Measurements from ENCODE around the gene SERTAD1.

The SERTAD1 gene

GRCh38 chr19:40453151-40453735 lies 27.5 kb upstream of the SERTAD1 start:
- no peaks in the 10 kb centered on the region for H3K27me3 ChIP-seq (ENCODE audit: low read length)
- no peaks in the 10 kb centered on the region for H4K20me1 ChIP-seq (ENCODE audit: low read depth, low read length)
- H3K27ac ChIP-seq (ENCODE audit: low read depth, low read length), result no peak overlapping the region
- H3K4me2 ChIP-seq (ENCODE audit: low read depth, low read length, poor library complexity, severe bottlenecking), result no peak overlapping the region
- H3K9me3 ChIP-seq (ENCODE audit: insufficient read depth, low read length), result no peaks in the 10 kb centered on the region
- H3K9ac ChIP-seq (ENCODE audit: low read length), result no peak overlapping the region
- no peaks in the 10 kb centered on the region for H3K9me2 ChIP-seq (replicated peaks; ENCODE audit: insufficient read depth, low read length)
- no peaks in the 10 kb centered on the region for H3F3A ChIP-seq (ENCODE audit: insufficient read depth)
- H3K36me3 ChIP-seq (ENCODE audit: low read length), result no peaks in the 10 kb centered on the region
- H3K4me3 ChIP-seq (ENCODE audit: insufficient read depth, low read length, poor library complexity, severe bottlenecking), result no peak overlapping the region
- TF ChIP-seq EZH2phosphoT487 (conservative IDR thresholded peaks at IDR 0.05; ENCODE audit: low read length), result no peak
- TF ChIP-seq CTCF (IDR thresholded peaks at IDR 0.05; ENCODE audit: insufficient read depth, low read length, poor library complexity, severe bottlenecking), result no peak
- H3K79me2 ChIP-seq (ENCODE audit: insufficient read depth, low read length), result no peaks in the 10 kb centered on the region
- no peak overlapping the region for H2AFZ ChIP-seq (ENCODE audit: low read depth, low read length, severe bottlenecking)

GRCh38 chr19:40452016-40452415 lies 26.2 kb upstream of the SERTAD1 start:
- Histone ChIP-seq H3K4me3 (ENCODE audit: insufficient read depth, low read length, poor library complexity, severe bottlenecking) (no peak overlapping the region), H3K9me2 (replicated peaks; ENCODE audit: insufficient read depth, low read length) (no peaks in the 10 kb centered on the region), H3K27ac (ENCODE audit: low read depth, low read length) (no peak overlapping the region), H3F3A (ENCODE audit: insufficient read depth) (no peaks in the 10 kb centered on the region), H3K9me3 (ENCODE audit: insufficient read depth, low read length) (no peaks in the 10 kb centered on the region), H3K79me2 (ENCODE audit: insufficient read depth, low read length) (no peaks in the 10 kb centered on the region), H4K20me1 (ENCODE audit: low read depth, low read length) (no peaks in the 10 kb centered on the region), H3K36me3 (ENCODE audit: low read length) (no peaks in the 10 kb centered on the region), H2AFZ (ENCODE audit: low read depth, low read length, severe bottlenecking) (no peak overlapping the region), H3K4me2 (ENCODE audit: low read depth, low read length, poor library complexity, severe bottlenecking) (no peak overlapping the region), H3K9ac (ENCODE audit: low read length) (no peak overlapping the region), H3K27me3 (ENCODE audit: low read length) (no peaks in the 10 kb centered on the region)
- TF ChIP-seq EZH2phosphoT487 (conservative IDR thresholded peaks at IDR 0.05; ENCODE audit: low read length), result no peak
- no peak for TF ChIP-seq CTCF (IDR thresholded peaks at IDR 0.05; ENCODE audit: insufficient read depth, low read length, poor library complexity, severe bottlenecking)

- Histone ChIP-seq H3K36me3 (ENCODE audit: low read length) (no peaks in the 10 kb centered on the region), H2AFZ (ENCODE audit: low read depth, low read length, severe bottlenecking) (no peak overlapping the region), H3K4me2 (ENCODE audit: low read depth, low read length, poor library complexity, severe bottlenecking) (no peak overlapping the region), H3K27me3 (ENCODE audit: low read length) (no peaks in the 10 kb centered on the region), H3K9ac (ENCODE audit: low read length) (no peak overlapping the region), H3K9me2 (replicated peaks; ENCODE audit: insufficient read depth, low read length) (no peaks in the 10 kb centered on the region), H3K27ac (ENCODE audit: low read depth, low read length) (no peak overlapping the region), H3F3A (ENCODE audit: insufficient read depth) (no peaks in the 10 kb centered on the region), H3K9me3 (ENCODE audit: insufficient read depth, low read length) (no peaks in the 10 kb centered on the region), H4K20me1 (ENCODE audit: low read depth, low read length) (no peaks in the 10 kb centered on the region), H3K79me2 (ENCODE audit: insufficient read depth, low read length) (no peaks in the 10 kb centered on the region), H3K4me3 (ENCODE audit: insufficient read depth, low read length, poor library complexity, severe bottlenecking) (no peak overlapping the region)
- no peak for TF ChIP-seq CTCF (IDR thresholded peaks at IDR 0.05; ENCODE audit: insufficient read depth, low read length, poor library complexity, severe bottlenecking)
- TF ChIP-seq EZH2phosphoT487 (conservative IDR thresholded peaks at IDR 0.05; ENCODE audit: low read length), result no peak
Measured at GRCh38 chr19:40450664-40451063, 24.9 kb upstream of the SERTAD1 start.

Data from SU-DHL-6 (cell line).